ENCODE data around the gene FOXO6. TPM values are rescaled to one million over a fixed set of nuclear protein-coding genes. Genes with fewer than 3 reads are reported as not detected.

FOXO6 gene
- total and polyA plus RNA-seq, 2 donors from 2014 or later = 0.47 to 1.0 TPM

GRCh38 chr1:41367288-41367642, 6.0 kb downstream of the FOXO6 start:
- peak in 1 of 5 donors; percentile 61 for DNase-seq
- Histone ChIP-seq H3K9me3 (ENCODE audit: control insufficient read depth in 2 of 3, insufficient read depth in 1 of 3, low read length in 3 of 3) (no peaks in the 10 kb centered on the region), H3K27ac (ENCODE audit: low read depth in 2 of 2, low read length in 2 of 2) (no peak overlapping the region), H3K4me3 (ENCODE audit: low read length in 3 of 3) (no peak overlapping the region), H3K4me1 (ENCODE audit: control insufficient read depth in 2 of 3, insufficient read depth in 2 of 3, low read depth in 1 of 3, low read length in 3 of 3) (peaks cover 0 to 7% (median 0%) of the 10 kb centered on the region in 3 donors), H3K9ac (ENCODE audit: low read length in 3 of 3) (no peak overlapping the region), H3K36me3 (ENCODE audit: control insufficient read depth in 2 of 3, insufficient read depth in 3 of 3, low read length in 3 of 3) (no peaks in the 10 kb centered on the region), H3K27me3 (ENCODE audit: control insufficient read depth, insufficient read depth, low read length) (peaks cover 5% of the 10 kb centered on the region)
- TF ChIP-seq, protein P1, sequence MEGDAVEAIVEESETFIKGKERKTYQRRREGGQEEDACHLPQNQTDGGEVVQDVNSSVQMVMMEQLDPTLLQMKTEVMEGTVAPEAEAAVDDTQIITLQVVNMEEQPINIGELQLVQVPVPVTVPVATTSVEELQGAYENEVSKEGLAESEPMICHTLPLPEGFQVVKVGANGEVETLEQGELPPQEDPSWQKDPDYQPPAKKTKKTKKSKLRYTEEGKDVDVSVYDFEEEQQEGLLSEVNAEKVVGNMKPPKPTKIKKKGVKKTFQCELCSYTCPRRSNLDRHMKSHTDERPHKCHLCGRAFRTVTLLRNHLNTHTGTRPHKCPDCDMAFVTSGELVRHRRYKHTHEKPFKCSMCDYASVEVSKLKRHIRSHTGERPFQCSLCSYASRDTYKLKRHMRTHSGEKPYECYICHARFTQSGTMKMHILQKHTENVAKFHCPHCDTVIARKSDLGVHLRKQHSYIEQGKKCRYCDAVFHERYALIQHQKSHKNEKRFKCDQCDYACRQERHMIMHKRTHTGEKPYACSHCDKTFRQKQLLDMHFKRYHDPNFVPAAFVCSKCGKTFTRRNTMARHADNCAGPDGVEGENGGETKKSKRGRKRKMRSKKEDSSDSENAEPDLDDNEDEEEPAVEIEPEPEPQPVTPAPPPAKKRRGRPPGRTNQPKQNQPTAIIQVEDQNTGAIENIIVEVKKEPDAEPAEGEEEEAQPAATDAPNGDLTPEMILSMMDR (IDR thresholded peaks at IDR 0.05; ENCODE audit: borderline replicate concordance, extremely low read depth, insufficient read depth) = no peak
- no peak for FAIRE-seq
- intact Hi-C loops (cut with DNase I) = no loop called here

DNA sequence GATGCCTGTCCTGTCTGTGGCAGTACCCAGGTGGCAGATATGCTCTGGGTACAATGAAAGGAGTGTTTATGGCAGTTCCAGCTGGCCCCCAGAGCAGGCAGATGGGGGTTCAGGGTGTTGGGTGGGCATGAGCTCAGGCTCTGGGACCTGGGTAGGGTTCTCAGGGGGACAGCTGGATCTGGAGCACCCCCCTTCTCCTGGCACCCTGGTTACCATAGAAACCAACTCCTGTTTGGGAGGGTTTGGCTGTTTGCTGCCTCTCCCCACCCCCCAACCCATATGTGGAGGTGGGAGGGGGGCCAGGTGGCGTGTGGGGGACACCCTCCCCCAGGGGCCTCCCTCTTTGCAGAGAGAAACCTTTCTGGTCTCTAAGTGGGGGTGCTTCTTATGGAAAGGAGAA, 7.1 kb downstream of the FOXO6 start:
- Histone ChIP-seq H3K9ac (ENCODE audit: low read length in 3 of 3) (no peak overlapping the region), H3K27ac (ENCODE audit: low read depth in 2 of 2, low read length in 2 of 2) (no peak overlapping the region), H3K36me3 (ENCODE audit: control insufficient read depth in 2 of 3, insufficient read depth in 3 of 3, low read length in 3 of 3) (no peaks in the 10 kb centered on the region), H3K9me3 (ENCODE audit: control insufficient read depth in 2 of 3, insufficient read depth in 1 of 3, low read length in 3 of 3) (no peaks in the 10 kb centered on the region), H3K4me1 (ENCODE audit: control insufficient read depth in 2 of 3, insufficient read depth in 2 of 3, low read depth in 1 of 3, low read length in 3 of 3) (peaks cover 0 to 5% (median 0%) of the 10 kb centered on the region in 3 donors), H3K4me3 (ENCODE audit: low read length in 3 of 3) (no peak overlapping the region), H3K27me3 (ENCODE audit: control insufficient read depth, insufficient read depth, low read length) (no peaks in the 10 kb centered on the region)
- FAIRE-seq (no peak), DNase-seq (peak in 1 of 5 donors; percentile 54)
- TF ChIP-seq, protein P1 (IDR thresholded peaks at IDR 0.05; ENCODE audit: borderline replicate concordance, extremely low read depth, insufficient read depth) = no peak
- intact Hi-C loops (cut with DNase I) = no loop called here

GRCh38 chr1:41368801-41369200, 7.6 kb downstream of the FOXO6 start:
- H3K9me3 ChIP-seq (ENCODE audit: control insufficient read depth in 2 of 3, insufficient read depth in 1 of 3, low read length in 3 of 3) = no peaks in the 10 kb centered on the region
- DNase-seq = peak in 1 of 5 donors; percentile 46
- H3K27me3 ChIP-seq (ENCODE audit: control insufficient read depth, insufficient read depth, low read length) = no peaks in the 10 kb centered on the region
- TF ChIP-seq, protein P1 (IDR thresholded peaks at IDR 0.05; ENCODE audit: borderline replicate concordance, extremely low read depth, insufficient read depth) = no peak
- intact Hi-C loops (cut with DNase I) = no loop called here
- no peak overlapping the region for H3K4me3 ChIP-seq (ENCODE audit: low read length in 3 of 3)
- H3K27ac ChIP-seq (ENCODE audit: low read depth in 2 of 2, low read length in 2 of 2) = no peak overlapping the region
- H3K4me1 ChIP-seq (ENCODE audit: control insufficient read depth in 2 of 3, insufficient read depth in 2 of 3, low read depth in 1 of 3, low read length in 3 of 3) = peaks cover 0 to 5% (median 0%) of the 10 kb centered on the region in 3 donors
- H3K36me3 ChIP-seq (ENCODE audit: control insufficient read depth in 2 of 3, insufficient read depth in 3 of 3, low read length in 3 of 3) = no peaks in the 10 kb centered on the region
- no peak for FAIRE-seq
- H3K9ac ChIP-seq (ENCODE audit: low read length in 3 of 3) = no peak overlapping the region

GRCh38 chr1:41369531-41369930, 8.3 kb downstream of the FOXO6 start:
- Histone ChIP-seq H3K4me3 (ENCODE audit: low read length in 3 of 3) (no peak overlapping the region), H3K9ac (ENCODE audit: low read length in 3 of 3) (no peak overlapping the region), H3K27ac (ENCODE audit: low read depth in 2 of 2, low read length in 2 of 2) (no peak overlapping the region), H3K9me3 (ENCODE audit: control insufficient read depth in 2 of 3, insufficient read depth in 1 of 3, low read length in 3 of 3) (no peaks in the 10 kb centered on the region), H3K27me3 (ENCODE audit: control insufficient read depth, insufficient read depth, low read length) (no peaks in the 10 kb centered on the region), H3K36me3 (ENCODE audit: control insufficient read depth in 2 of 3, insufficient read depth in 3 of 3, low read length in 3 of 3) (no peaks in the 10 kb centered on the region), H3K4me1 (ENCODE audit: control insufficient read depth in 2 of 3, insufficient read depth in 2 of 3, low read depth in 1 of 3, low read length in 3 of 3) (peaks cover 0 to 5% (median 2%) of the 10 kb centered on the region in 3 donors)
- FAIRE-seq = no peak
- intact Hi-C loops (cut with DNase I) = no loop called here
- TF ChIP-seq, protein P1 (IDR thresholded peaks at IDR 0.05; ENCODE audit: borderline replicate concordance, extremely low read depth, insufficient read depth) = no peak
- peak in 1 of 5 donors; percentile 35 for DNase-seq

Data from kidney (tissue), 14 donors.